ENCODE results near the gene SPNS1.
"Not testable (repeated sequence)": the region's sequence is repeated elsewhere in the genome, so short reads cannot be mapped to it uniquely, and the experiment has no call there.

The SPNS1 gene, protein sequence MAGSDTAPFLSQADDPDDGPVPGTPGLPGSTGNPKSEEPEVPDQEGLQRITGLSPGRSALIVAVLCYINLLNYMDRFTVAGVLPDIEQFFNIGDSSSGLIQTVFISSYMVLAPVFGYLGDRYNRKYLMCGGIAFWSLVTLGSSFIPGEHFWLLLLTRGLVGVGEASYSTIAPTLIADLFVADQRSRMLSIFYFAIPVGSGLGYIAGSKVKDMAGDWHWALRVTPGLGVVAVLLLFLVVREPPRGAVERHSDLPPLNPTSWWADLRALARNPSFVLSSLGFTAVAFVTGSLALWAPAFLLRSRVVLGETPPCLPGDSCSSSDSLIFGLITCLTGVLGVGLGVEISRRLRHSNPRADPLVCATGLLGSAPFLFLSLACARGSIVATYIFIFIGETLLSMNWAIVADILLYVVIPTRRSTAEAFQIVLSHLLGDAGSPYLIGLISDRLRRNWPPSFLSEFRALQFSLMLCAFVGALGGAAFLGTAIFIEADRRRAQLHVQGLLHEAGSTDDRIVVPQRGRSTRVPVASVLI

DNA sequence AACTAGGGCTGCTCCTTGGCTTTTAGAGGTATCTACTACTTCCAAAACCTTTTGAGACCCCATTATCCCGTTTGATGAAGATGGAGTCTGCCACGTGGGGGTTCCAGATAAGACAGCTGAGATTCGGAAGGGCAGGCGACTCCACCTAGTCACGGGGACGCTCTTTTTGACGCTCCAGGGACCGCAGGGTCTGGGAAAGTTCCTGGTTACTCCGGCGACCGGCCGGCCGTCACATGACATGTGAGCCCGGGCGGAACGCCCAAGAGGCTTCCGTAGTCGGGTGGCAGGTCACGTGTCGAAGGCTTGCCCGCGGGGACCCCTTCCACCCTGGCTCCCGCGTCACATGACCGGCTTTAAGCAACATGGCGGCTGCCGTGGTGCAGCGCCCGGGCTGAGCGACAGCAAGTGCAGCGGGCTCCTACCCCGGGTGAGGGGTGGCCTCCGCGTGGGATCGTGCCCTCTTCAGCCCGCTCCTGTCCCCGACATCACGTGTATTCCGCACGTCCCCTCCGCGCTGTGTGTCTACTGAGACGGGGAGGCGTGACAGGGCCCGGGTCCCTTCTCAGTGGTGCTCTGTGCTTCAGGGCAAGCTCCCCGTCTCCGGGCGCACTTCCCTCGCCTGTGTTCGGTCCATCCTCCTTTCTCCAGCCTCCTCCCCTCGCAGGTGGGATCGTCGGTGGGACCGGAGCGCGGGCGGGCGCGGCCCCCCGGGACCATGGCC is at the start of gene SPNS1:
SPNS1 (plus strand) TSS at position 342 of the 721 bp plus-strand sequence; CDS start at position 716, 374 bp downstream.
- DNase-seq: peak; percentile 93

DNA sequence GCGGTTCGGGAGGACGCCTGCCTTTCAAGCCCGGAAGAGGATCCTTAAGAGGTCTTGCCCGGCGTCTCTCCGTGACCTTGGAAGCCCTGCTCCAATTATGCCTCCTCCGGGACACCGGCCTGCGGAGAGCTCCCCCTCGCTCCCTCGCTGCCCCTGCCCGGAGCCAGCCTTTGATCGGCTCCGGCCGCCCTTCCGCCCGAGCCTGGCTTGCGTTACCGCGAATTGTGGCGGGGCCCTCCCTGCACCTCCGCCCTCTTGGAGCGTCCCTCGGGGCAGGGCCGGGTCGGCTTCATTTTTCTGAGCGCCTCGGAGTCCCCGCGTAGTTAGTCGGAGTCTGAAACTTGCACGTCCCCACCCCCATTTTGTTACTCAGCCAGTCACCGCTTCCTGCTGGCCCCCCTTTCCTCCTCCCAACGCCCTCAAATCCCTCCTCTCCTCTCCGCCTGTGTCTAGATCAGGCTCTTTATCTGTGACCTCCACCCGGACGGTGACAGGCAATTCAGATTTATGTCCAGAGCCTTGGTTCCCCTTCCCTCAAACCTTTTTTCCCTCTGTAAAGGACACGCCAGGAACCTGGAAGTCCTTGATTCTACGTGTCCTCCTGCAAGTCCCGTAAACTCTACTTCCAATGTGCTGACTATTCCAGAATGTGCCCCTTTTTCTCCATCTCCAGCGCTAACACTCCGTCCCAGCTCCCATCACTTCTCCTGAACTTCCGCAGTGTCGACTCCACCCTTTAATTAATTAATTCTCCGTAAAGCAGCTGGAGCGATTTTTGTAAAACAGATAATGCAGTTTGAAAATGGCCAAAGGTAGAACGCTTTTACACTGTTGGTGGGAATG is 49.0 kb upstream of the SPNS1 start:
- no peak for DNase-seq

DNA sequence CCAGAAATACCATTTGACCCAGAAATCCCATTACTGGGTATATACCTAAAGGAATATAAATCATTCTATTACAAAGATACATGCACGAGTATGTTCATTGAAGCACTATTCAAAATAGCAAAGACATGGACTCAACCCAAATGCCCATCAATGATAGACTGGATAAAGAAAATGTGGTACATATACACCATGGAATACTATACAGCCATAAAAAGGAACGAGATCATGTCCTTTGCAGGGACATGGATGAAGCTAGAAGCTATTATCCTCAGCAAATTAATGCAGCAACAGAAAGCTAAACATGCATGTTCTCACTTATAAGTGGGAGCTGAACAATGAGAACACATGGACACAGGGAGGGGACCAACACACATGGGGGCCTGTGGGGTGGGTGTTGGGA is 48.3 kb upstream of the SPNS1 start:
- DNase-seq: not testable (repeated sequence)

DNA sequence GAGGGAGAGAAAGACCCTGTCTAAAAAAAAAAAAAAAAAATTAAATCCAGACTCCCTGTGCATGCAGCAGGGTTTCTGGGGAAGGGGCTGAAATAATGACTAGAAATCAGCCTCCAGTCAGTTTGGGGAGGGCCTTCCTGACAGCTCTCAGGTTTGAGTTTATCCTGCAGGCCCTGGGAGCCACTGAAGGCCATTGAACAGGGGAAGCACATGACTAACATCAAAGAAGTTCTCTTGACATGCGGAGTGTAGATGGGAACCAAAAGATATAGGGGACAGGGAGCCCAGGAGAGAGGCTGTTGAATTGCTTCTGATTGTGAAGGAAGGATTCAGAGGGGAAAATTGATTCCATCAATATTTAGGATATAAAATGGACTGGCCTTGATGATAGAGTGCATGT is 46.8 kb upstream of the SPNS1 start:
- no peak for DNase-seq

DNA sequence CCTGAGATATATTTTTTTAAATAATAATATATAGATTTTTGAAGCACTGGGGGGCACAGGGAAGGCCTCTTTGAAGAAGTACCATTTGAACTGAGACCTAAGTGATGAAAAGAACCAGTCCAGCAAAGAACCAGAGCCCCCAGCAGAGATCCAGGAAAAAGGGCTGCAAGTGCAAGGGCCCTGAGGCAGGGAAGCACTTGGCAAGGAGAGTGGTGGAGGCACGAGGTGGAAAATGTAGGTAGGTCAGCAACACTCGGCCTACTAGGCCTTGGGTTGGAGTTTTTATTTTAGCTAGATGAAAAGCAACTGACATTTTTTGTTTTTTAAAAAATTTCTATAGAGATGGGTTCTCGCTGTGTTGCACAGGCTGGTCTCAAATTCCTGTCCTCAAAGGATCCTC is 44.4 kb upstream of the SPNS1 start:
- no peak for DNase-seq

DNA sequence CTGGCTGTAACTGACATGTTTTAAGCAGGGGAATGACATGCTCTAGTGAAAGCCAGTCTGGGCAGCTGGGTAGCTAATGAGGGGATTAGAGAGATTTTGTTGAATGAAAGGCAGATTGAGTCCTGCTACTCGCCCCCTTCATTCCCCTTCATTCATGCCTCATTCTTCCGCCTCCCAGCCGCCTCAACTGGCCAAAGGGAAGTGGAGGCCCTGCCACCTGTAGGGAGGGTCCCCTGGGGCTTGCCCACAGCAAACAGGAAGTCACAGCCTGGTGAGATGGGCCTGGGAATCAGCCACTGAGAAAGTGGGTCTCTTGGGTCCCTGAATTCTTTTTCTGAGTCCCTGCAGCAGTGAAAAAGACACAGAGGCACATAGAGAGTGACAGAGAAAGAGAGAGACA is 43.9 kb upstream of the SPNS1 start:
- DNase-seq: no peak

DNA sequence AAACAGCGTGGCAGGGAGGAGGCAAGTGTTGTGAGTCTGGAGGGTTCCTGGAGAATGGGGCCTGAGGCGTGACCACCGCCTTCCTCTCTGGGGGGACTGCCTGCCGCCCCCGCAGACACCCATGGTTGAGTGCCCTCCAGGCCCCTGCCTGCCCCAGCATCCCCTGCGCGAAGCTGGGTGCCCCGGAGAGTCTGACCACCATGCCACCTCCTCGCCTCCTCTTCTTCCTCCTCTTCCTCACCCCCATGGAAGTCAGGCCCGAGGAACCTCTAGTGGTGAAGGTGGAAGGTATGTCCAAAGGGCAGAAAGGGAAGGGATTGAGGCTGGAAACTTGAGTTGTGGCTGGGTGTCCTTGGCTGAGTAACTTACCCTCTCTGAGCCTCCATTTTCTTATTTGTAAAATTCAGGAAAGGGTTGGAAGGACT is 42.8 kb upstream of the SPNS1 start, which contains the start of gene CD19:
CD19 (plus strand) TSS at position 171 of the 425 bp plus-strand sequence; CDS start at position 201, 30 bp downstream.
- DNase-seq: no peak

DNA sequence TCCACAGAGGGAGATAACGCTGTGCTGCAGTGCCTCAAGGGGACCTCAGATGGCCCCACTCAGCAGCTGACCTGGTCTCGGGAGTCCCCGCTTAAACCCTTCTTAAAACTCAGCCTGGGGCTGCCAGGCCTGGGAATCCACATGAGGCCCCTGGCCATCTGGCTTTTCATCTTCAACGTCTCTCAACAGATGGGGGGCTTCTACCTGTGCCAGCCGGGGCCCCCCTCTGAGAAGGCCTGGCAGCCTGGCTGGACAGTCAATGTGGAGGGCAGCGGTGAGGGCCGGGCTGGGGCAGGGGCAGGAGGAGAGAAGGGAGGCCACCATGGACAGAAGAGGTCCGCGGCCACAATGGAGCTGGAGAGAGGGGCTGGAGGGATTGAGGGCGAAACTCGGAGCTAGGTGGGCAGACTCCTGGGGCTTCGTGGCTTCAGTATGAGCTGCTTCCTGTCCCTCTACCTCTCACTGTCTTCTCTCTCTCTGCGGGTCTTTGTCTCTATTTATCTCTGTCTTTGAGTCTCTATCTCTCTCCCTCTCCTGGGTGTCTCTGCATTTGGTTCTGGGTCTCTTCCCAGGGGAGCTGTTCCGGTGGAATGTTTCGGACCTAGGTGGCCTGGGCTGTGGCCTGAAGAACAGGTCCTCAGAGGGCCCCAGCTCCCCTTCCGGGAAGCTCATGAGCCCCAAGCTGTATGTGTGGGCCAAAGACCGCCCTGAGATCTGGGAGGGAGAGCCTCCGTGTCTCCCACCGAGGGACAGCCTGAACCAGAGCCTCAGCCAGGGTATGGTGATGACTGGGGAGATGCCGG is 42.0 kb upstream of the SPNS1 start:
- no peak for DNase-seq

DNA sequence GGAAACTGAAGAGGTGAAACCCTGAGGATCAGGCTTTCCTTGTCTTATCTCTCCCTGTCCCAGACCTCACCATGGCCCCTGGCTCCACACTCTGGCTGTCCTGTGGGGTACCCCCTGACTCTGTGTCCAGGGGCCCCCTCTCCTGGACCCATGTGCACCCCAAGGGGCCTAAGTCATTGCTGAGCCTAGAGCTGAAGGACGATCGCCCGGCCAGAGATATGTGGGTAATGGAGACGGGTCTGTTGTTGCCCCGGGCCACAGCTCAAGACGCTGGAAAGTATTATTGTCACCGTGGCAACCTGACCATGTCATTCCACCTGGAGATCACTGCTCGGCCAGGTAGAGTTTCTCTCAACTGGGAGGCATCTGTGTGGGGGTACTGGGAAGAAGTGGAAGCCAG is 41.4 kb upstream of the SPNS1 start:
- no peak for DNase-seq

DNA sequence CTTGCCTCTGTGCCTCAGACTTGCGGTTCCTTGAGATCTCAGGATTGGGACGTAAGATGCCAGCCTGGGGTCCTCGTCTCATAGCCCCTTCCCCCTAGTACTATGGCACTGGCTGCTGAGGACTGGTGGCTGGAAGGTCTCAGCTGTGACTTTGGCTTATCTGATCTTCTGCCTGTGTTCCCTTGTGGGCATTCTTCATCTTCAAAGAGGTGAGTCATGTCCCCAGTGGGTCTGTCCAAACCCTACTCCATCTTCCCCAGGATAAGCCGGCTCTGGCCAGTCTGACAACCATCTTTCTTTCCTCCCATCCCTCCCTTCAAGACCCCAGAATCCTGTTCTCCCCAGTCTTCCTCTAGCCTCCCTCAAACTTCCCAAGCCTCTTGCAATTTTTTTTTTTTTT is 39.2 kb upstream of the SPNS1 start:
- DNase-seq: no peak

DNA sequence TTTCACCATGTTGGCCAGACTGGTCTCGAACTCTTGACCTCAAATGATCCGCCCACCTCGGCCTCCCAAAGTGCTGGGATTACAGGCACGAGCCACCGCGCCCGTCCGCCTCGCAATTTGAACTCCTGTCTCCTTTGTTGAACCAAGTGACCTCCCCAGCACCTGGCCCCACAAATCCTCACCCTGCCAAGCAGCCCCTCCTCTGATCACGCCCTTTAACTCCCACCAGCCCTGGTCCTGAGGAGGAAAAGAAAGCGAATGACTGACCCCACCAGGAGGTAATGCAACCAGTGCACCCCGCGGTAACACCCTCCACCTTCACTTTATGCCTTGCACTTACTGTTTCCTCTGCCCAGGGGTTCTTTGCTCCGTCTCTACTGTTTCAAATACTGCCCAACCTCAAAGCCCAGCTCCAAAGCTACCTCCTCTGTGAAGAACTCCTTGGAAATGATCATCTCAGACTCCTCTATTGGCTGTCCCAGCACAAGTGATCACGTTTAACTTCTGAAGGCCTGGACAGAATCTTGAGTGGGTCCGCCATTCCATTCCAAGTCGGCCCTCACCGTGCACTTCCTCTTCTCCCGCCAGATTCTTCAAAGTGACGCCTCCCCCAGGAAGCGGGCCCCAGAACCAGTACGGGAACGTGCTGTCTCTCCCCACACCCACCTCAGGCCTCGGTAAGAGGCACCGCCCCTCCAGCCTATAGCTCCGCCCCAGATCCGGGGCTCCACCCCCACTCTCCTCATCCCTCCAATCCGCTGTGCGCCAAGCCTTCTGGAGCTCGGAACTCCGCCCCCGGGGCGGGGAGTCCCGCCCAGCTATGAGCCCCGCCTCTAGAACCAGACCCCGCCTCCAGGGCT is 38.4 kb upstream of the SPNS1 start:
- DNase-seq: no peak

DNA sequence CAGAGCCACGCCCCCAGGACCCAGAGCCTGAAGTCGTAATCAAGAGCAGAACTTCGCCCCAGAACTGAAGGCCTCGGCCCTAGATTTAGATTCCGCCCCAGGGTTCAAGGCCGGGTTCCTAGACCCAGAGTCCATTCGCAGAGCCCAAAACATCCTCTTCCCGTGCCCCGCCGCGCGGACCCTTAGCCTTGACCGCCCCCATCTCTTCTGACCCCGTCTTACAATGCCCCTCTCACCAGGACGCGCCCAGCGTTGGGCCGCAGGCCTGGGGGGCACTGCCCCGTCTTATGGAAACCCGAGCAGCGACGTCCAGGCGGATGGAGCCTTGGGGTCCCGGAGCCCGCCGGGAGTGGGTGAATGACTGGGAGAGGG is 37.8 kb upstream of the SPNS1 start:
- no peak for DNase-seq

DNA sequence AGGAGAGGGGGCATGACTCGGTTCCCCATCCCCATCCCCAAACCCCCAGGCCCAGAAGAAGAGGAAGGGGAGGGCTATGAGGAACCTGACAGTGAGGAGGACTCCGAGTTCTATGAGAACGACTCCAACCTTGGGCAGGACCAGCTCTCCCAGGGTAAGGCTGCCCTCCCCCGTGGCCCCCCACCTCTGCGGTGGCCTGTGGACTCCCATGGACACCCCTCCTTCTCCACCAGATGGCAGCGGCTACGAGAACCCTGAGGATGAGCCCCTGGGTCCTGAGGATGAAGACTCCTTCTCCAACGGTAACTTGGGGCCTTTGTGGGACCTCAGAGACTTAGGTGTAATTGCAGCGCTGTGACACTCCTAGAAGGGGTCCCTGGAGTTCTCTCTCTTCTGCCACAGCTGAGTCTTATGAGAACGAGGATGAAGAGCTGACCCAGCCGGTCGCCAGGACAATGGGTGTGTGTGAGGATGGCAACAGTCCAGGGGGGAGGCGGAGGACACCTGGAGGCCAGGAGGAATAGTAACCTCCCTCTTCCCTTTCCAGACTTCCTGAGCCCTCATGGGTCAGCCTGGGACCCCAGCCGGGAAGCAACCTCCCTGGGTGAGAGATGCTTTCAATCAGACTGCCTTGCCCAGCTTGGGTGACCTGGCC is 37.2 kb upstream of the SPNS1 start:
- no peak for DNase-seq

DNA sequence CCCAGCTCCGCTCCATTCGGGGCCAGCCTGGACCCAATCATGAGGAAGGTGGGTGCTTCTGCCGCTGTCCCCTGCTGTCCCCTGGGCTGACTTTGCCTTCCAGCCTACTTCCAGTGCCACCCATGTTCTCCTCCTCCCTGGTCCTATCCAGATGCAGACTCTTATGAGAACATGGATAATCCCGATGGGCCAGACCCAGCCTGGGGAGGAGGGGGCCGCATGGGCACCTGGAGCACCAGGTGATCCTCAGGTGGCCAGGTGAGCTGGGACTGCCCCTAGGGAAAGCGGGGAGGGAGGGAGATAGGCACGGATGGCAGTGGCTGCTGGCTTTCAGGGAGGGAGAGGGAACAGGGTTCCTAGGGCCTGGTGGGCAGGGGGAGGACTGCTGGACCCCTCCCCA is 35.9 kb upstream of the SPNS1 start:
- no peak for DNase-seq

DNA sequence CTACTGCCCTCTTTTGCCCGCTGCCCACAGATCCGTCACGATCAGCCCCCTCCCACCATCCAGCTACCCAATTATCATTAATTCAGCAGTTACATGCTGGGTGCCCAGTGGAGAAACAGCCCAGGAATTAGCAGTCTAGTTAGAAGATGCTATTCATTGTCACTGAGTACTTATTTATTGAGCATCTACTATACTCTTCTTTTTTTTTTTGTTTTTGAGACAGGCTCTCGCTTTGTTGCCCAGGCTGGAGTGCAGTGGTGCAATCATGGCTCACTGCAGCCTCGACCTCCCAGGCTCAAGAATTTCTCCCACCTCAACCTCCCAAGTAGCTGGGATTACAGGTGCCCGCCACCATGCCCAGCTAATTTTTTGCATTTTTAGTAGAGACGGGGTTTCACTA is 34.8 kb upstream of the SPNS1 start:
- DNase-seq: not testable (repeated sequence)

DNA sequence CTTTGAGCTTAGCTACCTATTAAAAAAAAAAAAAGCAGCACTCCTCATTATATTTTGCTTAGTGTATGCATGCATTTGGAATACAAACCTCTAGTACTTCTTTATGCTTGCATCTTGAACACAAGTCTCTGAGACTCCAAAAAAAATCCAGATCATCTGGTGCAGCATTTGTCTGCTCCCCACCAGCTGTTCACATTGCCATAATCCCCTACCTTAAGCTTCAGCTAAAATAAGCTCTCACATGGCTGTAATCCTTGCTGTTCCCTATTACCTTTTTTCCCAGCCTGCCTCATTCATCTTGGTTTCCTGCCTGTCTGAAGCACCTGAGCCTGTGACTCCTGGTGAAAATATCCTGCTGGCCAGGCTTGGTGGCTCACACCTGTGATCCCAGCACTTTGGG is 31.3 kb upstream of the SPNS1 start:
- DNase-seq: no peak

DNA sequence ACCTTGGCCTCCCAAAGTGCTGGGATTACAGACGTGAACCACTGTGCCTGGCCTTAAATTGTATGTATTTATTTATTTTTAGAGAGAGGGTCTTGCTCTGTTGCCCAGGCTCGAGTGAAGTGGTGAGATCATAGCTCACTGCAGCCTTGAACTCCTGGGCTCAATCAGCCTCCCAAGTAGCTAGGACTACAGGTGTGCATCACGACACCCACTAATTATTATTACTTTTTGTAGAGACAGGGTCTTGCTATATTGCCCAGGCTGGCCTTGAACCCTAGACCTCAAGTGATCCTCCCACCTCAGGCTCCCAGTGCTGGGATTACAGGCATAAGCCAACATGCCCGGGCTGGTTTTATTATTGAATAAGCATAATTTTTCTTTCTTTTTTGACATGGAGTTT is 27.9 kb upstream of the SPNS1 start:
- DNase-seq: no peak

DNA sequence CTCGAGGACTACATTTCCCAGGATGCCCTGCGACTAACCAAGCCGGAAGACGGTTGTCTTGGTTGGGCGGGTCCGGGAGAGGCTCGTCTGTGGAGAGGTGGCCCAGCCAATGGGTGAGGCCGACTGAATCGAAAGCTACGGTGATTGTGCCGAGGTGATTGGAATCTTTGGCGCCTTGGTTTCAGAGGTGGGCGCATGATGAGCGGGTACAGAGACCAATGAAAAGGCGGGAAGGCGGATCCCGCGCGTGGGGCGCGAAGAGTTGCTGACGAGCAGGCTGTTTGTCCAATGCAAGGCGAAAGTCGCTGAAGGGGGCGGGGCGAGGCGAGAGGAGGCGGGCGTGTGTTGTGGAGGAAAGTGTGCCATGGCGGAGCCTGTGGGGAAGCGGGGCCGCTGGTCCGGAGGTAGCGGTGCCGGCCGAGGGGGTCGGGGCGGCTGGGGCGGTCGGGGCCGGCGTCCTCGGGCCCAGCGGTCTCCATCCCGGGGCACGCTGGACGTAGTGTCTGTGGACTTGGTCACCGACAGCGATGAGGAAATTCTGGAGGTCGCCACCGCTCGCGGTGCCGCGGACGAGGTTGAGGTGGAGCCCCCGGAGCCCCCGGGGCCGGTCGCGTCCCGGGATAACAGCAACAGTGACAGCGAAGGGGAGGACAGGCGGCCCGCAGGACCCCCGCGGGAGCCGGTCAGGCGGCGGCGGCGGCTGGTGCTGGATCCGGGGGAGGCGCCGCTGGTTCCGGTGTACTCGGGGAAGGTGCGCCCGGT is 23.7 kb upstream of the SPNS1 start, which contains the start of gene NFATC2IP:
NFATC2IP (plus strand) TSS at position 290 of the 762 bp plus-strand sequence; CDS start at position 365, 75 bp downstream.
- DNase-seq: peak; percentile 99

DNA sequence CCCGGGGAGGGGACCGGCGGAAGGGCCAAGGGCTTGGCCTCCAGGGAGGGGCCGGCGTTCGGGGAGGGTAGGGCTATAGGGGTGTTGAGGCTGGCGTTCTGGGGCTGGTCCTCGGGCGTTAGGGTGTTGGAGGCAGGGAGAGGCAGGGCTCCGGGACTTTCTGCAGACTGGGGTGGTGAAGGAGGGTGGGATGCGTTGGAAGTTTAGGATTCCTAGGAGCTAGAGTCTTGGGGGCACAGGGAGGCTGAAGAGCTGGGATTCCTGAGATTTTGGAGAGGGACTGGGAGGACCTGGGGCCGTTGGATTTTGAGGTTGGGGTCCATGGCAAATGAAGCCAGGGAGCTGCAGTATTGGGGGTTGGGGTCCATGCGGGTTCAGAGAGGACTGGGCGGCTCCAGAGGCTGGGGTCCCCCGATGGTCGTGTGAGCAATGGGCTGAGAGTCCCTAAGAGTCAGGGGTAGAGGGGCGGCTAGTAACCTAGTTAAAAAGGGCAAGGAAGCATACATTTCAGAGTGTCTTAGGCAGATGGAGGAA is 23.1 kb upstream of the SPNS1 start:
- DNase-seq: no peak
